Fibroblast of skin of back (primary cell): Measurements from ENCODE around the gene KIF11.
"Not testable (repeated sequence)": the region's sequence is repeated elsewhere in the genome, so short reads cannot be mapped to it uniquely, and the experiment has no call there.

ENCODE experiments used
- DNase-seq: peaks from one replicate; pipeline ENCODE4 v3.0.0-alpha.2; 2013

Gene KIF11

GRCh38 chr10:92590623-92591549 is 2.0 kb upstream of the KIF11 start:
- peak; percentile 40 for DNase-seq

GRCh38 chr10:92591550-92592022 is 1.3 kb upstream of the KIF11 start:
- peak; percentile 92 for DNase-seq

GRCh38 chr10:92593619-92594588 is 974 bp downstream of the KIF11 start:
- DNase-seq: no peak

- DNase-seq: no peak
Observed at GRCh38 chr10:92595505-92595904, 2.6 kb downstream of the KIF11 start.

GRCh38 chr10:92598321-92598720 is 5.4 kb downstream of the KIF11 start:
- DNase-seq: peak; percentile 37

GRCh38 chr10:92604841-92605240 is 11.9 kb downstream of the KIF11 start:
- no peak for DNase-seq

GRCh38 chr10:92615515-92615914 is 22.6 kb downstream of the KIF11 start:
- DNase-seq: no peak

- DNase-seq: no peak
Observed at GRCh38 chr10:92619368-92619767, 26.4 kb downstream of the KIF11 start.

GRCh38 chr10:92627845-92628480 is 35.0 kb downstream of the KIF11 start:
- no peak for DNase-seq

GRCh38 chr10:92629945-92630344 is 37.0 kb downstream of the KIF11 start:
- no peak for DNase-seq

GRCh38 chr10:92638037-92638436 is 45.1 kb downstream of the KIF11 start:
- DNase-seq: no peak

- peak; percentile 8 for DNase-seq
Observed at GRCh38 chr10:92640107-92640506, 47.2 kb downstream of the KIF11 start.

GRCh38 chr10:92641492-92641891 is 48.6 kb downstream of the KIF11 start:
- no peak for DNase-seq

GRCh38 chr10:92644921-92645320 is 52.0 kb downstream of the KIF11 start:
- no peak for DNase-seq

GRCh38 chr10:92650864-92651263 is 57.9 kb downstream of the KIF11 start:
- not testable (repeated sequence) for DNase-seq

- no peak for DNase-seq
Observed at GRCh38 chr10:92655426-92655825, 62.5 kb downstream of the KIF11 start.

GRCh38 chr10:92656266-92656961 is 63.5 kb downstream of the KIF11 start:
- DNase-seq: no peak

GRCh38 chr10:92657024-92657423 is 64.1 kb downstream of the KIF11 start:
- peak; percentile 15 for DNase-seq

- no peak for DNase-seq
Observed at GRCh38 chr10:92662848-92663247, 69.9 kb downstream of the KIF11 start.

GRCh38 chr10:92664322-92664721 is 71.4 kb downstream of the KIF11 start:
- DNase-seq: no peak

- no peak for DNase-seq
Observed at GRCh38 chr10:92667078-92667477, 74.1 kb downstream of the KIF11 start.

GRCh38 chr10:92677708-92678107 is 84.8 kb downstream of the KIF11 start:
- DNase-seq: no peak
